Adrenal gland (tissue), 5 donors: ENCODE data around the gene PROKR2.

ENCODE experiments used
- POLR2A ChIP-seq, 2 donors: fragments of 450-650 bp; IDR thresholded peaks; one replicate each; pipeline ENCODE4 v1.6.1; 2017; ENCODE audit warnings: antibody characterized with exemption in 2 of 2, mild to moderate bottlenecking in 2 of 2, moderate library complexity in 1 of 2
- TF ChIP-seq, protein P1 (sequence below), 6 experiments: fragments of 450-650 bp in 4 of 6; fragments of 200-600 bp in 2 of 6; sonication (generic) in 1 of 6; IDR thresholded peaks; 1 replicate in 5 of 6; 2 replicates in 1 of 6; pipeline versions ENCODE4 v1.5.1 to v1.8.0; 2016 to 2021; ENCODE audit warnings: antibody characterized with exemption in 6 of 6, mild to moderate bottlenecking in 2 of 6, moderate library complexity in 1 of 6
- donor health status: DM: no; HTN: no; CAD: no.

DNA sequence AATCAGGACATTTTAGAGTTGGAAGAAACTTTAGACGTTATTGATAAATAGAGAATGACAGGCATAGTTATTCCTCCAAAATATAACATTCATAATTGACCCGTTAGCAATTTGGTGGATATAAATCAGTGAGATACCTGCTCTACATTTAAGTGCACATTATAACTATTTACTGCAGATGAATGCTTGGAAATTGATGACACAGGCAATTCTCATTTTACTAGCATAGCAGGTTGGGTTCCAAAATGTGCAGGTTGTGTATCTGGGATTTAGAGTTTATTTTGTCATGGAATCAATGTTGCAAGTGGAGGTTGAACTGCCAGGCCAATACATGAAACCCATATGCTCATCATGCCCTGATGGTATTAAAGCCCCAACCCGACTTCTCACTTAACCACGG lies 44.4 kb upstream of the PROKR2 start:
- TF ChIP-seq, protein P1, sequence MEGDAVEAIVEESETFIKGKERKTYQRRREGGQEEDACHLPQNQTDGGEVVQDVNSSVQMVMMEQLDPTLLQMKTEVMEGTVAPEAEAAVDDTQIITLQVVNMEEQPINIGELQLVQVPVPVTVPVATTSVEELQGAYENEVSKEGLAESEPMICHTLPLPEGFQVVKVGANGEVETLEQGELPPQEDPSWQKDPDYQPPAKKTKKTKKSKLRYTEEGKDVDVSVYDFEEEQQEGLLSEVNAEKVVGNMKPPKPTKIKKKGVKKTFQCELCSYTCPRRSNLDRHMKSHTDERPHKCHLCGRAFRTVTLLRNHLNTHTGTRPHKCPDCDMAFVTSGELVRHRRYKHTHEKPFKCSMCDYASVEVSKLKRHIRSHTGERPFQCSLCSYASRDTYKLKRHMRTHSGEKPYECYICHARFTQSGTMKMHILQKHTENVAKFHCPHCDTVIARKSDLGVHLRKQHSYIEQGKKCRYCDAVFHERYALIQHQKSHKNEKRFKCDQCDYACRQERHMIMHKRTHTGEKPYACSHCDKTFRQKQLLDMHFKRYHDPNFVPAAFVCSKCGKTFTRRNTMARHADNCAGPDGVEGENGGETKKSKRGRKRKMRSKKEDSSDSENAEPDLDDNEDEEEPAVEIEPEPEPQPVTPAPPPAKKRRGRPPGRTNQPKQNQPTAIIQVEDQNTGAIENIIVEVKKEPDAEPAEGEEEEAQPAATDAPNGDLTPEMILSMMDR (IDR thresholded peaks at IDR 0.05) = no peak
- no peak for TF ChIP-seq POLR2A (IDR thresholded peaks at IDR 0.05)
